Gastroesophageal sphincter (tissue), 3 donors: ENCODE results near the gene RGS16.

Experiments used
- EP300 ChIP-seq: sonication (generic); formaldehyde crosslinking; IDR thresholded peaks from one replicate; pipeline ENCODE4 v1.6.1; 2017; ENCODE audit warnings: antibody characterized with exemption, mild to moderate bottlenecking
- TF ChIP-seq, protein P1 (sequence below), 4 experiments: fragments of 200-600 bp in 2 of 4; fragments of 450-650 bp in 2 of 4; sonication (generic) in 1 of 4; IDR thresholded peaks; one replicate each; pipeline ENCODE4 v1.5.1; 2017 to 2019; ENCODE audit warnings: antibody characterized with exemption in 4 of 4, mild to moderate bottlenecking in 2 of 4, moderate library complexity in 2 of 4

DNA sequence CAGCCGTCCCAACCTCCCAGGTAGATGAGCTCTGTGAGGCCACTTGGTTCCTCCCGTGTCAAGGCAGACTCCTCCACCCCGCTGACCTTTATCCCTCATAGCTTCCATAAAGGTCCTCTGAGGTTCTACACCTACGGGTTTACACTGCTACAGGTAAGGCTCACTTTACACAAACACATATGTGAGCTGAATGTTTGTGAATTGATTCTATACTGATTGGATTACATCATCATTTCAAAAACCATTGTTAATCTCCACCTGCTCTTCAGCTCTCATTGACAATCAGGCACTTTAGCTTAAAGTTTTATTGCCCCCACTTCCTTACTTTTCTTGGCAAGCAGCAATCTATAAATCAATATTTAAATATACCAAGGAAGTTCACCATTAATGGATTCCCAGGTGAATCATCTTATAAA is 12.8 kb upstream of the RGS16 start:
- TF ChIP-seq, protein P1, sequence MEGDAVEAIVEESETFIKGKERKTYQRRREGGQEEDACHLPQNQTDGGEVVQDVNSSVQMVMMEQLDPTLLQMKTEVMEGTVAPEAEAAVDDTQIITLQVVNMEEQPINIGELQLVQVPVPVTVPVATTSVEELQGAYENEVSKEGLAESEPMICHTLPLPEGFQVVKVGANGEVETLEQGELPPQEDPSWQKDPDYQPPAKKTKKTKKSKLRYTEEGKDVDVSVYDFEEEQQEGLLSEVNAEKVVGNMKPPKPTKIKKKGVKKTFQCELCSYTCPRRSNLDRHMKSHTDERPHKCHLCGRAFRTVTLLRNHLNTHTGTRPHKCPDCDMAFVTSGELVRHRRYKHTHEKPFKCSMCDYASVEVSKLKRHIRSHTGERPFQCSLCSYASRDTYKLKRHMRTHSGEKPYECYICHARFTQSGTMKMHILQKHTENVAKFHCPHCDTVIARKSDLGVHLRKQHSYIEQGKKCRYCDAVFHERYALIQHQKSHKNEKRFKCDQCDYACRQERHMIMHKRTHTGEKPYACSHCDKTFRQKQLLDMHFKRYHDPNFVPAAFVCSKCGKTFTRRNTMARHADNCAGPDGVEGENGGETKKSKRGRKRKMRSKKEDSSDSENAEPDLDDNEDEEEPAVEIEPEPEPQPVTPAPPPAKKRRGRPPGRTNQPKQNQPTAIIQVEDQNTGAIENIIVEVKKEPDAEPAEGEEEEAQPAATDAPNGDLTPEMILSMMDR (IDR thresholded peaks at IDR 0.05), result no peak
- no peak for TF ChIP-seq EP300
